Measurements from ENCODE around the gene PRSS35.

DNA sequence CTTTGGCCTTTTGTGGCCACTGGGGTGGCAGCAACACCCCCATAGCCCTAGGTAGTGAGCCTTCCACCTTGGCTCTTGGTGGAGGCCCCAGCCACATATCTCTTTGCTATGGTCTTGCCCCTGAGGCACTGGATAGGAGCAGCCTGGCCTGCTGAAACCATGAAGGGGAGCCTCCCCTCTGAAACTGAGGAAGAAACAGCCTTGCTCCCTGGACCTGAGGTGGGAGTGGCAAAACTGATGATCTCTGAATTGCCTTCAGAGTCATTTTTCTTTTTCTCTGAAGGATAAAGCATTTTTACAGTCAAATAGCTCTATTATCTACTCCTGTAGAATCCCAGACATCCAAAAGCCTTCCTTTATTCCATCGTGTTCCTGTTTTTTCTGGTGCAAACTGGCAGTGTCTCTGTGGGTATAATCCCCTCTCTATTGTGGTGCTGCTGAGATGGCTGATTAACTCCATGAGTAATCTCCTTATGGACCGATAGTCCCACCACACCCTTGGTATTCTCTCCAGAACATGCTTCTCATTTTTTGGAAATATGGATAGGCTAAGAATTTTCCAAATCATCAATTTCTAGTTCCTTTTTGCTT lies 22.0 kb upstream of the PRSS35 start:
- TF ChIP-seq CTCF (conservative IDR thresholded peaks at IDR 0.05) = no peak
- no peak for TF ChIP-seq EZH2 (IDR thresholded peaks at IDR 0.05; ENCODE audit: low read depth)
